Ishikawa (cell line): ENCODE results near the gene NAT8L.

Source experiments
- CEBPB ChIP-seq: IDR thresholded peaks from 2 replicates; pipeline ENCODE4 v1.6.1; 2012
- CREB1 ChIP-seq: IDR thresholded peaks from 2 replicates; pipeline ENCODE4 v1.6.1; 2012; ENCODE audit warnings: low read depth
- EGR1 ChIP-seq: IDR thresholded peaks from 2 replicates; pipeline ENCODE4 v1.6.1; 2012
- EP300 ChIP-seq: IDR thresholded peaks from 2 replicates; pipeline ENCODE4 v1.6.1; 2012; ENCODE audit warnings: borderline replicate concordance
- FOXM1 ChIP-seq: IDR thresholded peaks from 2 replicates; pipeline ENCODE4 v1.6.1; 2012; ENCODE audit warnings: low read depth, borderline replicate concordance
- NFIC ChIP-seq: IDR thresholded peaks from 2 replicates; pipeline ENCODE4 v1.6.1; 2012
- RAD21 ChIP-seq: IDR thresholded peaks from 2 replicates; pipeline ENCODE4 v1.6.1; 2012; ENCODE audit warnings: low read depth
- TAF1 ChIP-seq: IDR thresholded peaks from 2 replicates; pipeline ENCODE4 v1.6.1; 2012; ENCODE audit warnings: low read depth, mild to moderate bottlenecking
- TCF12 ChIP-seq: IDR thresholded peaks from 2 replicates; pipeline ENCODE4 v1.6.1; 2012; ENCODE audit warnings: low read depth
- TEAD4 ChIP-seq: IDR thresholded peaks from 2 replicates; pipeline ENCODE4 v1.6.1; 2012
- YY1 ChIP-seq: IDR thresholded peaks from 2 replicates; pipeline ENCODE4 v1.6.1; 2012; ENCODE audit warnings: low read depth
- ZBTB7A ChIP-seq: IDR thresholded peaks from 2 replicates; pipeline ENCODE4 v1.6.1; 2012; ENCODE audit warnings: low read depth
- TF ChIP-seq, protein P1 (sequence below): IDR thresholded peaks from 2 replicates; pipeline ENCODE4 v1.6.1; 2012
- TF ChIP-seq, protein P2 (sequence below): IDR thresholded peaks from 2 replicates; pipeline ENCODE4 v1.6.1; 2012; ENCODE audit warnings: low read depth, mild to moderate bottlenecking
- TF ChIP-seq, protein P3 (sequence below): IDR thresholded peaks from 2 replicates; pipeline ENCODE4 v1.6.1; 2012

The NAT8L gene

DNA sequence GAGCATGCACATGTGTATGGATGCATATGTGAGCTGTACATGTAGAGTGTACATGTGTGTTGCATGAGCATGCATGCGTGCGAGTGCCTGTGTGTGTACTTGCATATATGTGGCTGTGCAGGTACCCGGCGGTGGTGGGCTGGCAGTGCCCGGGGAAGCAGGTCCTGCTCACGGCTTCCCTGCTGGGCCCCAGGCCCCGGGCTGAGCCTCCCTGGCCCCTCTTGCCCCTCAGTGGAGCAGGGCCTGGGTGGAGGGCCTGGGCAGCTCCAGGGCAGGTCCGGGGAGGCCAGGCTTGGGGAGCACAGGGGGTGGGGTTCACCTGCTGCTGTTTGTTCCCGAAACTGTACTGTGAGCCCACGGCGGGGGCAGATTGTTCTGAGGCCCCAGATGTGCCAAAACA lies 9.4 kb downstream of the NAT8L start:
- TF ChIP-seq TEAD4, result no peak
- no peak for TF ChIP-seq ZBTB7A
- TF ChIP-seq EGR1, result no peak

DNA sequence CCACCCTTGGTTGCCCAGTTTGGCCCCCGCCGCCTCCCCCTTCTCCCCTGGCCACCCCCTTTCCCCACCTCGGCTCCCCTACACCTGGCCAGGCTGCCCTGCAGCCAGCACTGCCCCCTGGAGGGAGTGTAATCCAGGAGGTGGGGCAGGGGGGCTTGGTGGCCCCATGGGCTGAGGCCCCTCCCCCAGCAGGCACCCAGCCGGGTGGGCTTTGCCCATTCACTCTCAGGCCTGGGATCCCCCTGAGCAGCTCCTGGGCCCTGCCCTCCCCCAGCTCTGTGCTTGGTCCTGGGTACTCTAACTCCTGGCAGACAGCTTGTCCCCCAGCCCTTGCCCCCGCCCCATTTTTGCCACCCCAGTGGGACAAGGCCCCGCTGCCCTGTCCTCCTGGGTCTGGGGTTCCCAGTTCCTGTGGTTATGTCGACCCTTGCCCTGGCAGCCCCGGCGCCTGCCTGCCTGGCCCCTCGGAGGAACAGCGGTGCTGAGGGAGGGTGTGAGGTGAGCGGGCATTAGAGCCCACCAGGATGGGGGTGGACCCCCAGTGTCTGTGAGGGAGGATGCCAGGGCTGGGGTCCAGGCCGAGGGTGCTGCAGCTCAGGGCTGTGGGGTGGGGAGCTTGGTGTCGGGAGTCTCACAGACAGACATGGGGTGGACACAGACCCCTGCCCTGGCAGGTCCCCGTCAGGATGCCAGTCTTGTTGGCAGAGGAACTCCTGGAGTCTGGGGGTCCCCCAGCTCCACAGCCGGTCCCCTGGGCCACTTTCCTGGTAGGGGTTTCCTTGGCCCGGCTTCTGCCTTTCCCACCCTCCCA lies 10.2 kb downstream of the NAT8L start:
- TF ChIP-seq EP300 (no peak), TCF12 (no peak), RAD21 (no peak), CEBPB (no peak)
- TF ChIP-seq, protein P1, sequence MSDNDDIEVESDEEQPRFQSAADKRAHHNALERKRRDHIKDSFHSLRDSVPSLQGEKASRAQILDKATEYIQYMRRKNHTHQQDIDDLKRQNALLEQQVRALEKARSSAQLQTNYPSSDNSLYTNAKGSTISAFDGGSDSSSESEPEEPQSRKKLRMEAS, result no peak
- TF ChIP-seq, protein P2, sequence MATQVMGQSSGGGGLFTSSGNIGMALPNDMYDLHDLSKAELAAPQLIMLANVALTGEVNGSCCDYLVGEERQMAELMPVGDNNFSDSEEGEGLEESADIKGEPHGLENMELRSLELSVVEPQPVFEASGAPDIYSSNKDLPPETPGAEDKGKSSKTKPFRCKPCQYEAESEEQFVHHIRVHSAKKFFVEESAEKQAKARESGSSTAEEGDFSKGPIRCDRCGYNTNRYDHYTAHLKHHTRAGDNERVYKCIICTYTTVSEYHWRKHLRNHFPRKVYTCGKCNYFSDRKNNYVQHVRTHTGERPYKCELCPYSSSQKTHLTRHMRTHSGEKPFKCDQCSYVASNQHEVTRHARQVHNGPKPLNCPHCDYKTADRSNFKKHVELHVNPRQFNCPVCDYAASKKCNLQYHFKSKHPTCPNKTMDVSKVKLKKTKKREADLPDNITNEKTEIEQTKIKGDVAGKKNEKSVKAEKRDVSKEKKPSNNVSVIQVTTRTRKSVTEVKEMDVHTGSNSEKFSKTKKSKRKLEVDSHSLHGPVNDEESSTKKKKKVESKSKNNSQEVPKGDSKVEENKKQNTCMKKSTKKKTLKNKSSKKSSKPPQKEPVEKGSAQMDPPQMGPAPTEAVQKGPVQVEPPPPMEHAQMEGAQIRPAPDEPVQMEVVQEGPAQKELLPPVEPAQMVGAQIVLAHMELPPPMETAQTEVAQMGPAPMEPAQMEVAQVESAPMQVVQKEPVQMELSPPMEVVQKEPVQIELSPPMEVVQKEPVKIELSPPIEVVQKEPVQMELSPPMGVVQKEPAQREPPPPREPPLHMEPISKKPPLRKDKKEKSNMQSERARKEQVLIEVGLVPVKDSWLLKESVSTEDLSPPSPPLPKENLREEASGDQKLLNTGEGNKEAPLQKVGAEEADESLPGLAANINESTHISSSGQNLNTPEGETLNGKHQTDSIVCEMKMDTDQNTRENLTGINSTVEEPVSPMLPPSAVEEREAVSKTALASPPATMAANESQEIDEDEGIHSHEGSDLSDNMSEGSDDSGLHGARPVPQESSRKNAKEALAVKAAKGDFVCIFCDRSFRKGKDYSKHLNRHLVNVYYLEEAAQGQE, result no peak

DNA sequence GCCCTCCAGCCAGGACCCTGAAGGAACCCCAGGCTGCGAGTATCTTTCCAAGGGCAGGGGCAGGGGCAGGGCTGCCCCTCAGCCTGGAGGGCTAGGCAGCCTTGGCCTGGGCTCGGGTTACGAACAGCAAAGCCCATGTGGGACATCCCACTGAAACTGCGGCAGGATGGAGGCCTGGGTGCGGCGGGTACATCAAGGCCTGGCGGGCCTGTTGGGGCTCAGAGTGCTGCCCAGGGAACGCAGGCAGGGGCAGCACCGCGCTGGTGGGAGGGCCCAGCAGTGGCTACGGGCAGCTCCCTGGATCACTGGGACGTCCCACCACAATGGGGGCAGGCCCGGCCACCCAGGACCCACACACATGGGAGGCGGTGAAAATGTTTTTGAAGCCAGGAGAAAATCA lies 10.9 kb downstream of the NAT8L start:
- TF ChIP-seq YY1 (no peak), TCF12 (no peak), TAF1 (no peak)
- TF ChIP-seq, protein P2, result no peak

DNA sequence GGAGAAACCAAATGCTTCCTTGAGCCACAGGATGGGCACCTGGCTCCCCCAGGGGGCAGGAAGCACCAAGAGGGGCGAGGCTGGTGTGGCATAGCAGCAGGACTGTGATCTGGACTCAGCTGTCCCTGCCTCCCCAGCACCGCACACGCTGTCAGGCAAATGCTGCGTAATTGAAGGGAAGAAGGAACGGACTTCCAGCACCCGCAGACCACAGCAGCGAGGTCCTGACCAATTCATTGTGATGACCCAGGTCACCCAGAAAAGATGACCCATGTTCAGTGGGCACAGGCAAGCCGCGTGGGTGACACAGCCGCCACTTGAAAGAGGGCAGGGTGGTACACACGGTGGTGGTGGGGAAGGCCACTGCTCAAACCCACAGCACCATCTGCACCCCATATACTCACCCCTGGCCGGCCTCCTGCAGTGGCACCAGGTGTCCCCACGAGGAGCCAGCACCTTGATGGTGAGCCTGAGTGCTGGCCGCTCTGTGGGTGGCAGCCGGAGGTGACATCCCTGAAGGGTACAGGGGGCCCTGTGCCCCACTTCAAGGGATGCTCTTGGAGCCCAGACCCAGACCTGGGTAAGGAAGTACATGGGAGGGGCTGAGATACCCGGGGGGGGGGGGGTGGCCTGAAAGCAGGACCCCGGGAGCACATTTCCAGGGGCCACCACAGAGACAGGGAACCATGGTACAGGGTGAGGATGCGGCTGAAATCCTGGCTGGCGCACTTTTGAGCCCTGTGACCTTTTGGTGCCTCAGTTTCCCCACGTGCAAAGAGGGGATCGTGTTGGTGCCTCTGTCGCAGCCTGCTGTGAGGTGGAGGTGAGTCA lies 11.5 kb downstream of the NAT8L start:
- TF ChIP-seq, protein P2, result no peak
- TF ChIP-seq CREB1 (no peak), RAD21 (no peak), YY1 (no peak), EGR1 (no peak), CEBPB (no peak), FOXM1 (no peak), TCF12 (no peak), TAF1 (no peak), ZBTB7A (no peak; the same call in 1 of the 2 replicates), NFIC (no peak), EP300 (no peak)
- TF ChIP-seq, protein P1, result no peak

DNA sequence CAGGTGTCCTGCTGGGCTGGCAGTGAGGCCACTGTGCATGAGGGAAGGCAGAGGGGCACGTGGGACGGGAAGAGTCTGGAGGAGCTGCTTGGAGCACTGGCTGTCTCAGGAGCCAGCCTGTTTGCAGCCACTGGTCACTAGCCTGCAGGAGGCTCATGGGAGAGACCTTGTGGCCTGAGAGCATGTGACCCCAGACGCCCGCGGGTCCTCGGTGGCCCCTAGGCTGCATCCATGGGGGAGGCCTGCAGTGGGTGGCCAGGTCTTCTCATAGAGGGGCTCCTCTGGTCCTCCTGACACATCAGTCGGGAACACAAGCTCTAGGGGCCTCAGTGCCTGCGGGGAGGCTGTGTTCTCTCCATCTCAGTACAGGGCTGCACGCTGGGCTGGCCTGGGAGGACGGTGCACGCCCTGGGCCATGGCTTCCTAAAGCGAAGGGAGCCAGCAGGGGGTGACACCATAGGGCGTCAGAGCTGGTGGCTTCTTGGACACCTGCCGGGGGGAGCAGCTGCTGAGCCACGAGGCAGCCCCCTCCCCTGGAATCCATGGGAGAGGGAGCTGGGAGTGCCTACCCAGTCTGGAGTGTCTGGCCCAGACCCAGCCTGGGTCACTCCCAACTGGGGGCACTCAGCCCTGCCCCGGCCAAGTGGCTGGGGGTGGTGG lies 12.3 kb downstream of the NAT8L start:
- TF ChIP-seq TAF1 (no peak), EP300 (no peak)
- TF ChIP-seq, protein P3, sequence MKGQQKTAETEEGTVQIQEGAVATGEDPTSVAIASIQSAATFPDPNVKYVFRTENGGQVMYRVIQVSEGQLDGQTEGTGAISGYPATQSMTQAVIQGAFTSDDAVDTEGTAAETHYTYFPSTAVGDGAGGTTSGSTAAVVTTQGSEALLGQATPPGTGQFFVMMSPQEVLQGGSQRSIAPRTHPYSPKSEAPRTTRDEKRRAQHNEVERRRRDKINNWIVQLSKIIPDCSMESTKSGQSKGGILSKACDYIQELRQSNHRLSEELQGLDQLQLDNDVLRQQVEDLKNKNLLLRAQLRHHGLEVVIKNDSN, result peak; percentile 86
- TF ChIP-seq, protein P1, result peak; percentile 91
